ENCODE results near the gene CLDN3. TPM values are rescaled to one million over a fixed set of nuclear protein-coding genes. Genes with fewer than 3 reads are reported as not detected.

The CLDN3 gene
- total RNA-seq (100 to 1,000 TPM in 1 of 7 donors, 10 to 100 TPM in 1, 1 to 10 TPM in 3, not detected in 2; 3.3 to 253 (median 8.2) TPM), polyA plus RNA-seq (under 1 TPM in 1 of 2 donors, not detected in 1; 0.30 TPM)
- long read RNA-seq, donor 1, partial matches to known transcripts, result 0 of 3 reads
- long read RNA-seq, donor 1, other reads (novel, unspliced or antisense), result 0 of 3 reads
- long read RNA-seq, donor 2, transcript CLDN3-201 (1 exons, 1,274 nt), result major isoform, 13 of 13 reads
- long read RNA-seq, donor 2, partial matches to known transcripts, result 0 of 13 reads
- long read RNA-seq, donor 2, other reads (novel, unspliced or antisense), result 0 of 13 reads
- long read RNA-seq, donor 3, transcript CLDN3-201 (1 exons, 1,274 nt), result major isoform, 21 of 21 reads
- long read RNA-seq, donor 3, partial matches to known transcripts, result 0 of 21 reads
- long read RNA-seq, donor 3, other reads (novel, unspliced or antisense), result 0 of 21 reads

GRCh38 chr7:73770002-73770859 lies at the start of gene CLDN3:
Gene CLDN3, minus strand, starts transcription at chr7:73770270. Its CDS starts 221 bp downstream, at chr7:73770049.
- Histone ChIP-seq H3K36me3 (no peaks in the 10 kb centered on the region), H3K9me3 (no peaks in the 10 kb centered on the region), H3K27ac (no peak within 1 kb of the TSS), H3K4me3 (peak within 1 kb of the TSS; percentile 18), H3K4me1 (ENCODE audit: insufficient read depth) (no peaks in the 10 kb centered on the region), H3K27me3 (no peaks in the 10 kb centered on the region)
- 0 to 2% (median 1%) methylated on average over 47 to 82 of the region's 82 CpGs for WGBS, 3 donors
- intact Hi-C loops (cut with DNase I), result no loop called here
- TF ChIP-seq EP300 (IDR thresholded peaks at IDR 0.05) (no peak), CTCF (IDR thresholded peaks at IDR 0.05) (no peak), POLR2A (IDR thresholded peaks at IDR 0.05) (no peak)
- DNase-seq, result no peak

GRCh38 chr7:73817121-73817520 lies 47.1 kb upstream of the CLDN3 start:
- no peak for TF ChIP-seq POLR2A (IDR thresholded peaks at IDR 0.05)
- no peak for TF ChIP-seq EP300 (IDR thresholded peaks at IDR 0.05)
- TF ChIP-seq CTCF (IDR thresholded peaks at IDR 0.05), result no peak
- H3K36me3 ChIP-seq, result no peaks in the 10 kb centered on the region
- intact Hi-C loops (cut with DNase I), result no loop called here
- H3K4me3 ChIP-seq, result no peak overlapping the region
- no peak overlapping the region for H3K27ac ChIP-seq
- WGBS, 3 donors, result 86 to 90% (median 89%) methylated on average over 6 of the region's 6 CpGs
- DNase-seq, result no peak
- H3K27me3 ChIP-seq, result no peaks in the 10 kb centered on the region
- peaks cover 0 to 4% of the 10 kb centered on the region in 2 donors for H3K9me3 ChIP-seq
- no peaks in the 10 kb centered on the region for H3K4me1 ChIP-seq (ENCODE audit: insufficient read depth)

GRCh38 chr7:73815436-73815835 lies 45.4 kb upstream of the CLDN3 start:
- H3K36me3 ChIP-seq, result no peaks in the 10 kb centered on the region
- H3K4me3 ChIP-seq, result no peak overlapping the region
- no peaks in the 10 kb centered on the region for H3K27me3 ChIP-seq
- H3K27ac ChIP-seq, result no peak overlapping the region
- 79 to 86% (median 85%) methylated on average over 8 of the region's 8 CpGs for WGBS, 3 donors
- H3K4me1 ChIP-seq (ENCODE audit: insufficient read depth), result no peaks in the 10 kb centered on the region
- H3K9me3 ChIP-seq, result peaks cover 0 to 4% of the 10 kb centered on the region in 2 donors
- intact Hi-C loops (cut with DNase I), result no loop called here
- TF ChIP-seq POLR2A (IDR thresholded peaks at IDR 0.05), result no peak
- no peak for TF ChIP-seq EP300 (IDR thresholded peaks at IDR 0.05)
- TF ChIP-seq CTCF (IDR thresholded peaks at IDR 0.05), result no peak
- DNase-seq, result no peak

- H3K36me3 ChIP-seq, result no peaks in the 10 kb centered on the region
- H3K27ac ChIP-seq, result no peak overlapping the region
- no peaks in the 10 kb centered on the region for H3K4me1 ChIP-seq (ENCODE audit: insufficient read depth)
- intact Hi-C loops (cut with DNase I), result no loop called here
- no peaks in the 10 kb centered on the region for H3K27me3 ChIP-seq
- peaks cover 0 to 4% of the 10 kb centered on the region in 2 donors for H3K9me3 ChIP-seq
- 79 to 91% (median 83%) methylated on average over 3 of the region's 3 CpGs for WGBS, 3 donors
- TF ChIP-seq POLR2A (IDR thresholded peaks at IDR 0.05) (no peak), CTCF (IDR thresholded peaks at IDR 0.05) (no peak), EP300 (IDR thresholded peaks at IDR 0.05) (no peak)
- no peak overlapping the region for H3K4me3 ChIP-seq
- DNase-seq, result no peak
Observed at GRCh38 chr7:73812996-73813395, 42.9 kb upstream of the CLDN3 start.

All from ovary (tissue), 10 donors.